Large intestine (tissue), 12 donors: ENCODE data around the gene MSLN. TPM values are rescaled to one million over a fixed set of nuclear protein-coding genes. Genes with fewer than 3 reads are reported as not detected.
"Not testable (repeated sequence)": the region's sequence is repeated elsewhere in the genome, so short reads cannot be mapped to it uniquely, and the experiment has no call there.

Experiments used
- DNase-seq, 2 donors: peaks; one replicate each; pipeline versions ENCODE4 v3.0.0 to v3.0.0-alpha.2; 2013
- H3K27ac ChIP-seq: one replicate; pipeline ENCODE4 v1.5.1; 2013; ENCODE audit warnings: low read length
- H3K27me3 ChIP-seq: 2 replicates; pipeline ENCODE4 v1.6.1; 2013; ENCODE audit warnings: low read length; ENCODE audit not compliant: control insufficient read depth, insufficient read depth
- H3K36me3 ChIP-seq: 2 replicates; pipeline ENCODE4 v1.6.1; 2013; ENCODE audit warnings: low read length; ENCODE audit not compliant: control insufficient read depth, insufficient read depth
- H3K4me1 ChIP-seq: one replicate; pipeline ENCODE4 v1.6.1; 2013; ENCODE audit warnings: low read length; ENCODE audit not compliant: control insufficient read depth, insufficient read depth
- H3K4me3 ChIP-seq: one replicate; pipeline ENCODE4 v1.5.1; 2013; ENCODE audit warnings: low read length
- H3K9me3 ChIP-seq: one replicate; pipeline ENCODE4 v1.6.1; 2013; ENCODE audit warnings: mild to moderate bottlenecking, low read depth, low read length, moderate library complexity; ENCODE audit not compliant: control insufficient read depth
- WGBS: methylation state at CpG from one replicate; pipeline ENCODE4 v1.1.5; 2013; ENCODE audit warnings: low lambda C conversion rate; ENCODE audit not compliant: insufficient coverage; 5-methylcytosine and 5-hydroxymethylcytosine counted together
- long read RNA-seq, 11 donors: transcript quantifications; one replicate each; lab custom pipeline, GENCODE V29; 2026
- polyA plus RNA-seq: library from polyadenylated mRNA; unstranded; fragments of 120-200 nt; gene quantifications from one replicate; pipeline ENCODE4 v1.2.1, GENCODE V29; 2013

The MSLN gene
- polyA plus RNA-seq = 62.0 TPM
- long read RNA-seq, donor 1 = 0 reads
- long read RNA-seq, donor 2, transcript MSLN-207 (17 exons, 2,418 nt) = major isoform, 36 of 399 reads
- long read RNA-seq, donor 2, partial matches to known transcripts = 325 of 399 reads
- long read RNA-seq, donor 2, other reads (novel, unspliced or antisense) = 38 of 399 reads
- long read RNA-seq, donor 3 = 0 reads
- long read RNA-seq, donor 4 = 0 reads
- long read RNA-seq, donor 5, transcript MSLN-207 (17 exons, 2,418 nt) = major isoform, 5 of 16 reads
- long read RNA-seq, donor 5, partial matches to known transcripts = 11 of 16 reads
- long read RNA-seq, donor 5, other reads (novel, unspliced or antisense) = 0 of 16 reads
- long read RNA-seq, donor 6, partial matches to known transcripts = 5 of 9 reads
- long read RNA-seq, donor 6, other reads (novel, unspliced or antisense) = 0 of 9 reads
- long read RNA-seq, donor 7, transcript MSLN-207 (17 exons, 2,418 nt) = major isoform, 5 of 12 reads
- long read RNA-seq, donor 7, partial matches to known transcripts = 6 of 12 reads
- long read RNA-seq, donor 7, other reads (novel, unspliced or antisense) = 0 of 12 reads
- long read RNA-seq, donor 8, transcript MSLN-207 (17 exons, 2,418 nt) = major isoform, 13 of 166 reads
- long read RNA-seq, donor 8, partial matches to known transcripts = 139 of 166 reads
- long read RNA-seq, donor 8, other reads (novel, unspliced or antisense) = 12 of 166 reads
- long read RNA-seq, donor 9, partial matches to known transcripts = 8 of 12 reads
- long read RNA-seq, donor 9, other reads (novel, unspliced or antisense) = 0 of 12 reads
- long read RNA-seq, donor 10, transcript MSLN-207 (17 exons, 2,418 nt) = major isoform, 16 of 62 reads
- long read RNA-seq, donor 10, transcript MSLN-202 (18 exons, 2,162 nt) = minor isoform, 5 of 62 reads
- long read RNA-seq, donor 10, partial matches to known transcripts = 41 of 62 reads
- long read RNA-seq, donor 10, other reads (novel, unspliced or antisense) = 0 of 62 reads
- long read RNA-seq, donor 11, transcript MSLN-207 (17 exons, 2,418 nt) = major isoform, 18 of 69 reads
- long read RNA-seq, donor 11, partial matches to known transcripts = 44 of 69 reads
- long read RNA-seq, donor 11, other reads (novel, unspliced or antisense) = 5 of 69 reads

- DNase-seq = peak; percentile 76 to 93
- peak within 1 kb of the TSS; percentile 77 for H3K27ac ChIP-seq
- WGBS = no CpG with 5 or more reads among the region's 37 CpGs
- H3K9me3 ChIP-seq = peaks cover 3% of the 10 kb centered on the region
- peaks cover 2% of the 10 kb centered on the region for H3K27me3 ChIP-seq
- H3K4me1 ChIP-seq = peaks cover 25% of the 10 kb centered on the region
- H3K4me3 ChIP-seq = peak within 1 kb of the TSS; percentile 6
- no peaks in the 10 kb centered on the region for H3K36me3 ChIP-seq
Measured at GRCh38 chr16:760545-761343, at the start of gene MSLN. Gene MSLN, plus strand, starts transcription at chr16:760734. Its CDS starts 1,947 bp downstream, at chr16:762681.

GRCh38 chr16:711084-711483 lies 49.5 kb upstream of the MSLN start:
- peak overlapping the region; percentile 45 for H3K27ac ChIP-seq
- WGBS = no CpG with 5 or more reads among the region's 12 CpGs

GRCh38 chr16:711548-712320 lies 48.8 kb upstream of the MSLN start:
- H3K36me3 ChIP-seq = no peaks in the 10 kb centered on the region
- H3K9me3 ChIP-seq = peaks cover 5% of the 10 kb centered on the region
- H3K27me3 ChIP-seq = peaks cover 75% of the 10 kb centered on the region
- DNase-seq = peak; percentile 48 to 56
- H3K4me1 ChIP-seq = peaks cover 6% of the 10 kb centered on the region
- H3K4me3 ChIP-seq = no peak overlapping the region
- 0% methylated on average over 1 of the region's 25 CpGs for whole genome bisulfite sequencing
- no peak overlapping the region for H3K27ac ChIP-seq

More at GRCh38 chr16:711084-711483, 49.5 kb upstream of the MSLN start:
- H3K27me3 ChIP-seq = peaks cover 75% of the 10 kb centered on the region
- H3K4me1 ChIP-seq = peaks cover 3% of the 10 kb centered on the region
- H3K4me3 ChIP-seq = no peak overlapping the region
- H3K9me3 ChIP-seq = peaks cover 3% of the 10 kb centered on the region
- DNase-seq = no peak
- H3K36me3 ChIP-seq = no peaks in the 10 kb centered on the region

- not testable (repeated sequence) for H3K4me3 ChIP-seq, DNase-seq, H3K36me3 ChIP-seq, H3K4me1 ChIP-seq, H3K9me3 ChIP-seq, H3K27ac ChIP-seq
- WGBS = no CpG with 5 or more reads among the region's 13 CpGs
- H3K27me3 ChIP-seq = peaks cover 69% of the 10 kb centered on the region
Measured at GRCh38 chr16:712740-713250, 47.7 kb upstream of the MSLN start.

GRCh38 chr16:714079-714478 lies 46.5 kb upstream of the MSLN start:
- no CpG with 5 or more reads among the region's 11 CpGs for WGBS
- Histone ChIP-seq H3K4me3 (no peak overlapping the region), H3K9me3 (peaks cover 10% of the 10 kb centered on the region), H3K4me1 (peaks cover 14% of the 10 kb centered on the region), H3K27me3 (peaks cover 56% of the 10 kb centered on the region), H3K36me3 (no peaks in the 10 kb centered on the region), H3K27ac (no peak overlapping the region)
- DNase-seq = no peak

GRCh38 chr16:714558-715476 lies 45.7 kb upstream of the MSLN start, which contains the start of gene METRN:
Gene METRN, plus strand, starts transcription at chr16:715118. Its CDS starts 172 bp downstream, at chr16:715290.
- no peak within 1 kb of the TSS for H3K4me3 ChIP-seq
- no CpG with 5 or more reads among the region's 108 CpGs for WGBS

GRCh38 chr16:715477-716199 lies 44.9 kb upstream of the MSLN start:
- peaks cover 40% of the 10 kb centered on the region for H3K27me3 ChIP-seq
- H3K4me1 ChIP-seq = peaks cover 24% of the 10 kb centered on the region
- H3K27ac ChIP-seq = no peak overlapping the region
- H3K9me3 ChIP-seq = peaks cover 11% of the 10 kb centered on the region
- no peak overlapping the region for H3K4me3 ChIP-seq
- WGBS = no CpG with 5 or more reads among the region's 74 CpGs
- H3K36me3 ChIP-seq = no peaks in the 10 kb centered on the region
- no peak for DNase-seq

More at GRCh38 chr16:714558-715476, 45.7 kb upstream of the MSLN start, which contains the start of gene METRN:
- peak; percentile 78 to 87 for DNase-seq
- H3K27me3 ChIP-seq = peaks cover 49% of the 10 kb centered on the region
- no peaks in the 10 kb centered on the region for H3K36me3 ChIP-seq
- peaks cover 18% of the 10 kb centered on the region for H3K4me1 ChIP-seq
- H3K27ac ChIP-seq = no peak within 1 kb of the TSS
- peaks cover 10% of the 10 kb centered on the region for H3K9me3 ChIP-seq

GRCh38 chr16:716200-716568 lies 44.4 kb upstream of the MSLN start:
- H3K27me3 ChIP-seq = peaks cover 35% of the 10 kb centered on the region

More at GRCh38 chr16:716200-716568, 44.4 kb upstream of the MSLN start:
- no CpG with 5 or more reads among the region's 12 CpGs for WGBS
- H3K4me3 ChIP-seq = no peak overlapping the region
- peaks cover 10% of the 10 kb centered on the region for H3K9me3 ChIP-seq
- H3K4me1 ChIP-seq = peaks cover 22% of the 10 kb centered on the region
- H3K27ac ChIP-seq = no peak overlapping the region
- no peak for DNase-seq
- H3K36me3 ChIP-seq = no peaks in the 10 kb centered on the region
